Cardiac muscle cell (in vitro differentiated cells and primary cell): ENCODE data around the gene MACROH2A2. TPM values are rescaled to one million over a fixed set of nuclear protein-coding genes. Genes with fewer than 3 reads are reported as not detected.

ENCODE experiments used
- DNase-seq, 2 donors: peaks; one replicate each; pipeline versions ENCODE4 v3.0.0 to v3.0.0-alpha.2; 2010 to 2017; ENCODE audit warnings: low read depth in 1 of 2, low spot score in 1 of 2
- H3K27ac ChIP-seq: fragments of 200-600 bp; sonication (generic); 2 replicates; pipeline ENCODE4 v1.5.1; 2016
- H3K27me3 ChIP-seq: fragments of 200-600 bp; sonication (generic); 2 replicates; pipeline ENCODE4 v1.6.0; 2016; ENCODE audit warnings: control low read depth
- H3K36me3 ChIP-seq: fragments of 200-600 bp; sonication (generic); 2 replicates; pipeline ENCODE4 v1.5.1; 2016; ENCODE audit warnings: control low read depth
- H3K4me1 ChIP-seq: fragments of 200-600 bp; sonication (generic); 2 replicates; pipeline ENCODE4 v1.8.1; 2017; ENCODE audit warnings: low read depth, mild to moderate bottlenecking, mixed run types
- H3K4me3 ChIP-seq: fragments of 200-600 bp; sonication (generic); 2 replicates; pipeline ENCODE4 v1.5.1; 2016; ENCODE audit warnings: mild to moderate bottlenecking
- H3K9me3 ChIP-seq: fragments of 200-600 bp; sonication (generic); 2 replicates; pipeline ENCODE4 v1.5.1; 2017; ENCODE audit warnings: low read depth, mild to moderate bottlenecking, control low read depth
- polyA plus RNA-seq: library from polyadenylated mRNA; unstranded; fragments of >200 nt; fragmentation: Nextera tagmentation; extraction: Ambion mirVana; gene quantifications from 2 replicates; pipeline ENCODE4 v1.2.1, GENCODE V29; 2016
- total RNA-seq: library from RNA; depleted of rRNA; stranded (reverse); fragments of >200 nt; gene quantifications from 2 replicates; pipeline ENCODE4 v1.2.3, GENCODE V29; 2016
- TF ChIP-seq, protein P1 (sequence below): IDR thresholded peaks from 2 replicates; pipeline ENCODE4 v1.5.1; 2012; ENCODE audit warnings: low read depth, mild to moderate bottlenecking, low read length

Gene MACROH2A2
- total and polyA plus RNA-seq, 2 experiments from 2014 or later: 142 to 161 TPM

DNA sequence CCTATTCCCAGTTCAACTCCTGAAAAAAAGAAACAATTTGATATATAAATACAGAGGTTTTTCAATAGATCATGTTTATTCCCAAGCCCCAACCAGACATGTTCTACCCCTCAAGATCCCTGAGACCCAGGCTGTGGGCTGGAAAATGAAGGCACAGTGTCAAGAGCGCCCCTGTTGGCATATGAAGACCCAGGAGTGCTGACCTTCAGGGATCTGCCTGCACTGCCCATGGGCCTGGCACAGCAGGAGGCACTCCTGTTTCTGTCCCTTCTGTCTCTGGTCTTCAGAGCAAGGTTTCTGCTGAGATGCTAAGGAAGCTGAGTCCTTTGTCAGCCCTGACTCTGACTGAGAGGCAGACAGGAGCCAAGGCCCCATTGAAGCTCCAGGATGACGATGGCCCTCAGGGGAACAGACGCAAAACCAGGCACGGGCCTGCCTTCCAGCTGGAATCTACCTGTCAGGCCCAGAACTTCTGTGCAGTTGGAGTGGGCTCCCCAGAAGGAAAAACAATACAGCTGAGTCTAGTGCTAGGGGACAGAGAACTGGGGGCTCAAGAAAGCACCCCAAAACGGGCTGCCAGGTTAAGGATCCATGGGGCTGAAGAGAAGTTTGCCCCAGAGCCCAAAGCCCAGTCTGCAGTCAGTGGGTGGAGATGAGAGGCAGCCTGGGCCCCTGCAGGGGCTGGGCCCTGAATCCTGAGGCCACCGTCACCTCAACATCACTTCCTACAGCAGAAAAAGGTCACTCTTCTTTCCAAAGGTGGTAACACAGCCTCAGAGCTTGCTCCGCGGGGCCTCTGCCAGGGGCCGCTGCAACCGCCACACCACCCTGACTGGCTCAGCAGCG lies 86.7 kb downstream of the MACROH2A2 start:
- no peak for DNase-seq
- TF ChIP-seq, protein P1, sequence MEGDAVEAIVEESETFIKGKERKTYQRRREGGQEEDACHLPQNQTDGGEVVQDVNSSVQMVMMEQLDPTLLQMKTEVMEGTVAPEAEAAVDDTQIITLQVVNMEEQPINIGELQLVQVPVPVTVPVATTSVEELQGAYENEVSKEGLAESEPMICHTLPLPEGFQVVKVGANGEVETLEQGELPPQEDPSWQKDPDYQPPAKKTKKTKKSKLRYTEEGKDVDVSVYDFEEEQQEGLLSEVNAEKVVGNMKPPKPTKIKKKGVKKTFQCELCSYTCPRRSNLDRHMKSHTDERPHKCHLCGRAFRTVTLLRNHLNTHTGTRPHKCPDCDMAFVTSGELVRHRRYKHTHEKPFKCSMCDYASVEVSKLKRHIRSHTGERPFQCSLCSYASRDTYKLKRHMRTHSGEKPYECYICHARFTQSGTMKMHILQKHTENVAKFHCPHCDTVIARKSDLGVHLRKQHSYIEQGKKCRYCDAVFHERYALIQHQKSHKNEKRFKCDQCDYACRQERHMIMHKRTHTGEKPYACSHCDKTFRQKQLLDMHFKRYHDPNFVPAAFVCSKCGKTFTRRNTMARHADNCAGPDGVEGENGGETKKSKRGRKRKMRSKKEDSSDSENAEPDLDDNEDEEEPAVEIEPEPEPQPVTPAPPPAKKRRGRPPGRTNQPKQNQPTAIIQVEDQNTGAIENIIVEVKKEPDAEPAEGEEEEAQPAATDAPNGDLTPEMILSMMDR: no peak
- no peaks in the 10 kb centered on the region for H3K4me1 ChIP-seq
- H3K27me3 ChIP-seq: no peaks in the 10 kb centered on the region
- H3K27ac ChIP-seq: no peak overlapping the region
- H3K36me3 ChIP-seq: no peaks in the 10 kb centered on the region
- H3K9me3 ChIP-seq: no peaks in the 10 kb centered on the region
- no peak overlapping the region for H3K4me3 ChIP-seq

DNA sequence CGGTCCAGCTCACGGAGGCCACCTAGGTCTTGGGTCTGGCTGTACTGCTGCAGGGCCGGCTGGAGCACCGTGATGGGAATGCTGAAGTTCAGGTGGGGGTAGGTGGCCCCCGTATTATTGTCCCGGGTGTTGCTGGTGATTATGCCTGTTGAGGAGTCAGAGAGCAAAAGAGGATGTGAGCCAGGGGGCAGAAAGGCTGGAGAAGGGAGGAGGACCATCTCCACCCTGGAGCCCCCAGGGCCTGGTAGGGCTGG lies 87.3 kb downstream of the MACROH2A2 start:
- Histone ChIP-seq H3K36me3 (no peaks in the 10 kb centered on the region), H3K9me3 (no peaks in the 10 kb centered on the region), H3K27me3 (no peaks in the 10 kb centered on the region), H3K4me3 (no peak overlapping the region), H3K27ac (no peak overlapping the region), H3K4me1 (no peaks in the 10 kb centered on the region)
- TF ChIP-seq, protein P1: no peak
- DNase-seq: no peak

DNA sequence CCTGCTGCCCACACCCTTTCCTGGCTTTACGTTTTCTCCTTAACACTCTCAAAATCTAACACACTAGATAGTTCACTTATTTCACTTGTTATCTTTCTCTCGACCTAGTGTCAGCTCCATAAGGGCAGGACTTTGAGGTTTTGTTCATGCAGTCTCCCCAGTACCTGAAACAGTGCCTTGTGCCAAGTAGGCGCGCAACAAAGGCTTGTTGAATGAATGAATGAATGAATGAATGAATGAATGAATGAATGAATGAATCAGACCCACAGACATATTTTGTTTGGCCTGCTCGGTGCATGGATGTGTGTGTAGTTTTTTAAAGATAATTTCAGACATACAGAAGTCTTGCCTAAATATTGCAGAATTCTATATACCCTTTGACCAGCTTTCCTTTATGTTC lies 87.7 kb downstream of the MACROH2A2 start:
- TF ChIP-seq, protein P1: no peak
- DNase-seq: no peak
- Histone ChIP-seq H3K27ac (no peak overlapping the region), H3K4me3 (no peak overlapping the region), H3K9me3 (no peaks in the 10 kb centered on the region), H3K27me3 (no peaks in the 10 kb centered on the region), H3K4me1 (no peaks in the 10 kb centered on the region), H3K36me3 (no peaks in the 10 kb centered on the region)

DNA sequence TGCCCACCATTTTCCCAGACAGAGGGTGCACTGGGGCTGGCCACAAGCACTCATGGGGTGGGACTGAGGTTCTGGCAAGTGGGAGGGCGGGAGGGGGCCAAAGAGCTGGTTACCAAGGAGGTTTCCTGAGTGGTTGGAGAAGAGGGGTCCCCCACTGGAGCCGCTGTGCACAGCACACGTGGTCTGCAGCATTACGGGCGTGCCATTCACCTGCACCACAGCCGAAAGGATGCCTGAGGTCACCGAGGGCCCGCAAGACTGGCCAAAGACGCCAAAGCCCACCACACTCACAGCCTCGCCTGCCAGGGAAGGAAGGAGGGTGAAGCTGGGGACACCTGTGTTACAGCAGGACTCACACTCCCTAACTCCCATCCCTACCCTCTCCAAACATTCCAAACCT lies 89.9 kb downstream of the MACROH2A2 start:
- no peak for DNase-seq

DNA sequence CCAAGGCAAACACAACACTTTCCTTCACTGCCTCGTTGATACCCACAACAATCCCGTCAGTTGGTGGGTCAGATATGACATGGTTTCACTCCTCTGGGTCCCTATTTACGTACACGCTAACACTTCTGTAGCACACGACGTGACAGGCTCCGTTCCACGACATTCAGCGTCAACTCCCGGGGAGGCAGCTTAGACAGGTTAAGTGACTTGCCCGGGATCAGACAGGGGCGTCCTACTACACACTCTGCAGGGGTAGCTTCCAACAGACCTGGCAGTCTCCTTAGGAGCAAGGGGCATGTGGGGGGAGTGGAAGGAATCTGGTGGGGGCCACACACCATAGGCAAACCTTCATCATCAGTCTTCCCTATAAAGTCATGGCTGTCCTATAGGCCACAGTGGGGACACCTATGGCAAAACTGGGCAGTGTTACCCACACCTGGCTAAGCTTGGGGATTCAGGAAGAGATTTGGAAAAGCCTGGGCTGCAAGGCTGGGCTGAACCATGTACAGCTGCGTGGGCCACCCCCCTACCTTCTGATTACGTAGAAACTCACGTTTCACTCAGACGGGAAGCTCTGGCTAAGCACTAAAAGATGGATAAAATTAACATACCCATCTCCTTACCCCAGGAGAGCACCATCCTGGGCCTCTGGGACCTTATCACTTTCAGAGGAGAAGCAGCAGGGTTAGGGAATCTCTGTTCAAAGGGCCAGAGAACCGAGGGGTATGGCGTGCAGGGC lies 91.9 kb downstream of the MACROH2A2 start:
- Histone ChIP-seq H3K4me3 (no peak overlapping the region), H3K36me3 (no peaks in the 10 kb centered on the region), H3K4me1 (peaks cover 5% of the 10 kb centered on the region), H3K27me3 (no peaks in the 10 kb centered on the region), H3K9me3 (no peaks in the 10 kb centered on the region), H3K27ac (no peak overlapping the region)
- TF ChIP-seq, protein P1: no peak
- DNase-seq: no peak

More for the DNA sequence above, 89.9 kb downstream of the MACROH2A2 start:
- peaks cover 5% of the 10 kb centered on the region for H3K4me1 ChIP-seq
- H3K4me3 ChIP-seq: no peak overlapping the region
- TF ChIP-seq, protein P1: no peak
- no peaks in the 10 kb centered on the region for H3K27me3 ChIP-seq
- H3K9me3 ChIP-seq: no peaks in the 10 kb centered on the region
- no peaks in the 10 kb centered on the region for H3K36me3 ChIP-seq
- no peak overlapping the region for H3K27ac ChIP-seq
